GM21515 (cell line): Measurements from ENCODE around the gene B4GALNT3.
"Not testable (repeated sequence)": the region's sequence is repeated elsewhere in the genome, so short reads cannot be mapped to it uniquely, and the experiment has no call there.

Experiments used
- ATAC-seq: cut with Tn5 transposase; IDR thresholded peaks from one replicate; pipeline ENCODE4 v1.9.1; 2021; ENCODE audit not compliant: unreplicated experiment

Gene B4GALNT3

GRCh38 chr12:573232-573631 lies 113.5 kb downstream of the B4GALNT3 start:
- ATAC-seq, result no peak

GRCh38 chr12:574475-575128 lies 114.9 kb downstream of the B4GALNT3 start:
- no peak for ATAC-seq

DNA sequence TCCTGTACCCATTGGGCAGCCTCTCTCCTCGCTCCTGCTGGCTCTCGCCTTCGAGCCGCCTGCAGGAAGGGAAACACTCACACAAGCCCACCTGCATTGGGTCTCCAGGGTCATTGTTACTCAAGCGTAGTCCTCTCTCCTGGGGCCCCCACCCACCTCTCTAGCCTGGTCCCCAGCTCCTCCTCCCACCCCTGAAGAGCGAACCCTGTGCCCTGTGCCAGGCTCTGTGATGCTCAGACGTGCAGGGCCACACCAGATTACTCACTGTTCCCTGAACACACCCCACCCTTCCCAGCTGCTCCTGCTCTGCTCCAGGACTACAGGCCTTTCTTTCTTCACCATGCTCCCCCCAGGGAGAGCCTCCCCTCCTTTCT lies 115.4 kb downstream of the B4GALNT3 start:
- ATAC-seq, result no peak

- ATAC-seq, result no peak
Measured at GRCh38 chr12:575948-576614, 116.3 kb downstream of the B4GALNT3 start.

- ATAC-seq, result no peak
Measured at GRCh38 chr12:576615-577110, 116.9 kb downstream of the B4GALNT3 start.

- not testable (repeated sequence) for ATAC-seq
Measured at GRCh38 chr12:577994-578747, 118.4 kb downstream of the B4GALNT3 start.

DNA sequence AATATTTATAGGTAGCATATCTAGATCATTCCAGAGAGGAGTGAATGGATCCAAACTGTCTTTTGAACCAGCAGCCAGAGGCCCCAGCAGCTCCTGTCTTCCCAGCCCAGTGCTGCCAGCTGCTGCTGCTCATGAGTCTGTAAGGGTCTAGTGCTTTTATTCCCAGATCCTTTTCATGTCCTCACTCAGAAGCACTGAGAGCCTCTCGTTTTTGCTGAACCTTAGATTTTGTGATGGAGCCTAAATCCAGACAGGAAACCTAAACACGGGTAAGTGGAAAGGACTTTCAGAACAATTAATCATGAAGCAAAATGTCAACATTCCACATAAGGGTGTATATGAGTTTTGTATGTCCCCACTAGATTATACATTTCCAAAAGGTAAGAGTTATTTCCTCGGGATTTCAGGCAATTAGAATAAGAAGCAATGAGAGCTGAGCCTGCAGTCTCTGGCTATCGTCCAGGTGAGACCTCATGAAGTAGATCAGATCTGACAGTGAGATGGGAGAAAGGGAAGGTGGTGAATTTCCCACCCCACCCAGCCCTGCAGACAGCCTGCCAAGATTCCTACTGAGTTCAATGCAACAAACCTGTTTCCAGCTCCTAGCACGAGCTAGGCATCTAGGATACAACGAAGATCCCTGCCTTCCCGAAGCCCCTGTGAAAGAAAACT lies 119.1 kb downstream of the B4GALNT3 start:
- no peak for ATAC-seq

GRCh38 chr12:579420-580110 lies 119.8 kb downstream of the B4GALNT3 start:
- ATAC-seq, result no peak

DNA sequence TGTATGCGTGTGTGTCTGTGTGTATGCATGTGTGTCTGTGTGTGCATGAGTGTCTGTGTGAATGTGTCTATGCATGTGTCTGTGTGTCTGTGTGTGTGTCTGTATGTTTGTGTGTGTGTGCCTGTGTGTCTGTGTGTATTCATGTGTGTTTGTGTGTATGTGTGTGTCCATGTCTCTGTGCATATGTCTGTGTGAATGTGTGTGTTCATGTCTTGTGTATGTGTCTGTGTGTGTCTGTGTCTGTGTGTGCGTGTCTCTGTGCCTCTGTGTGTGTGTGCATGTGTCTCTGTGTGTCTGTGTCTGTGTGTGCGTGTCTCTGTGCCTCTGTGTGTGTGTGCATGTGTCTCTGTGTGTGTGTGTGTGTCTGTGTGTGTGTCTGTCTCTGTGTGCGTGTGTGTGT lies 121.1 kb downstream of the B4GALNT3 start:
- no peak for ATAC-seq

GRCh38 chr12:581321-581720 lies 121.6 kb downstream of the B4GALNT3 start:
- ATAC-seq, result no peak

- ATAC-seq, result no peak
Measured at GRCh38 chr12:581746-582145, 122.0 kb downstream of the B4GALNT3 start.

- ATAC-seq, result no peak
Measured at GRCh38 chr12:583251-583869, 123.6 kb downstream of the B4GALNT3 start.

- ATAC-seq, result no peak
Measured at GRCh38 chr12:585062-586061, 125.6 kb downstream of the B4GALNT3 start.

DNA sequence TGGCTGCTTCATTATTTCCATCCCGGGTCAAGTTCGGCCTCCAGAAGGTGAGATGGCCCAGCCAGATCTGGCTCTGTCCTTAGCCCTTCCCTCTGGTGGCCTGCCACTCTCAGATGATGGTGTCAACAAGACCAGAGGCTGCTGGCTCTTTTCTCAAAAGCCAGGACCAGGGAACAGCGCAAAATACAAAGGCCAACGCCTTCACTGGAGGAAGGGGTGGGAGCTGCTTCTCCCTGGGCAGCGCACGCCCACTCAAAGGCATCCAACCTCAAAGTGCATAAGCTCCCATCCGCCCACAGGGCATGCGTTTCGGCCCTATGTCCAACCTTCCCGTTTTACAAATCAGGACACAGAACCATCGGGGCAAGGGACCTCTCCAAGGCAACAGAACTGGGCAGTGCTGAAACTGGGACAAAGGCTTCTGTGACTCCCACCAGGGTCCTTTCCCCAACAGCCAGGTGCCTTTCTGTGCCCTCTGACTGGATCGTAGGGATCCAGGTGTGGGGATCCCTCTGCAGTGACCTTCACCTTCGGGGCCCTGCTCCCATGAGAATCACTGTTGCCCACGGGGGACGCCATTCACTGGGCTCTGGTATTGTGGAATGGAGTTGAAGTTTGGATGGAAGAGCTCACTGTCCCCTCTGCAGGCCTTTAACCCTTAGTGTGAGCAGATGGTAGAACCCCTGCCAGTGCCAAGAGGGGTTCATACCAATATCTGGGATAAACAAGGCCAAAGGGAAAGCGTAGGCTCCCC lies 126.8 kb downstream of the B4GALNT3 start:
- no peak for ATAC-seq

- no peak for ATAC-seq
Measured at GRCh38 chr12:587132-588023, 127.6 kb downstream of the B4GALNT3 start.

- ATAC-seq, result no peak
Measured at GRCh38 chr12:588024-588322, 128.2 kb downstream of the B4GALNT3 start.

DNA sequence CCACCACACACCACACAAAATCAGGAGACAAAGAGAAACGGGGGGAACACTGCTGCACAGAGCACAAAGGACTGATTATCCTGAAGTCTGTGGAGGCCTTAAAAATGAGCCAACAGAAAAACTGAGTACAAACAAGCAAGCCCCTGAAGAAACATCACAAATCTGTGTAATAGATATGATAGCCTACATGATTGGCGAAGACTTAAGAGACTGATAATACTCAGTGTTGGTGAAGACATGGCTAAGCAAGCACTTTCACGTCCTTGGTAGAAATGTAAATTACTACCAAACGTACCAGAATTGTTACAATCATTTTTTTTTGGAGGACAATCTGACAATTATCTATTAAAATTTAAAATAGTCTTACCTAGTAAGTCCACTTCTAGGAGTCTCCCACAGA lies 128.9 kb downstream of the B4GALNT3 start:
- ATAC-seq, result no peak
